ENCODE measurements around the gene NRG2.

- TF ChIP-seq EZH2phosphoT487 (IDR thresholded peaks at IDR 0.05; ENCODE audit: unreplicated experiment), result peak; percentile 84
- no peak for TF ChIP-seq CTCF (conservative IDR thresholded peaks at IDR 0.05; ENCODE audit: low read depth in 2 of 2)
- TF ChIP-seq POLR2AphosphoS5 (IDR thresholded peaks at IDR 0.05; ENCODE audit: low read depth), result no peak
- no peak for TF ChIP-seq REST (IDR thresholded peaks at IDR 0.05; ENCODE audit: unreplicated experiment)
- no peak for TF ChIP-seq ETS1 (IDR thresholded peaks at IDR 0.05)
- TF ChIP-seq STAT1 (IDR thresholded peaks at IDR 0.05; ENCODE audit: unreplicated experiment), result no peak
- no peak for TF ChIP-seq CREB1 (CRISPR knock-in tag; IDR thresholded peaks at IDR 0.05; ENCODE audit: low read depth)
Measured at GRCh38 chr5:140042393-140042642, 781 bp downstream of the NRG2 start.

Measured in GM23338 (cell line).